ENCODE data around the gene DNAH8.
"Not testable (repeated sequence)": the region's sequence is repeated elsewhere in the genome, so short reads cannot be mapped to it uniquely, and the experiment has no call there.

The DNAH8 gene

DNA sequence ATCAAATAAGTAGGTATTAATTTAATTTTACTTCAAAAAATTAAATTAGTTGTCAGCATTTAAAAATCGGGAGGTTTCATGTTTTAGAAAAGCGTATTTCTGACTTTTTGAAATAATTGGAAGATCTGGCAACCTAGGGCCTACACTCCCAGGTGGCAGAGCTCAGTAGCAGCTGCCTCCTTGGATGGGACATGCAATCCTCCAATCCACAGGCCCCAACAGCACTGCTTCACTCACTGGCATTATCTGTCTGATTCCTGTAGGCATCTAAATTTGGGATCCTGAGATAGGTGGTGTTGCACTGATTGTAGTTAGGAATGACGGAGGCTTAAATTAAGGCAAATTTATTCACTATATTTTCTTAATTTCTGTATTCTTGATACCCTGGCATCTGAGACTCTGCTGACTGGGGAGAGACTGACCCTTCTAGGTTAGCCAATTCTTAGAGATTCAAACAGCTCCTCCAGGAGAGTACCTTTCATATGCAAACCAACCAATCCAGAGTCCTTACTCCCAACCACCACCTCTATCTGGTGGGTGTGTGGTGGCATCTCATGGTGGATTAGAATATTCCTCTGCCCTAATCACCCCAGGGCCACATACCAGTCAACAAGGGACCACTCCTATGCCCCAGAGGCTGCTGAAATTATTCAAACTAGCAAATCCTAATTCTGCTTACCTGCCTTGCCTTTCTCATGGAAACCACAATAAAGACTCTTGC is 186.9 kb downstream of the DNAH8 start:
- DNase-seq (ENCODE audit: low read depth in 1 of 2, low spot score in 1 of 2): no peak

DNA sequence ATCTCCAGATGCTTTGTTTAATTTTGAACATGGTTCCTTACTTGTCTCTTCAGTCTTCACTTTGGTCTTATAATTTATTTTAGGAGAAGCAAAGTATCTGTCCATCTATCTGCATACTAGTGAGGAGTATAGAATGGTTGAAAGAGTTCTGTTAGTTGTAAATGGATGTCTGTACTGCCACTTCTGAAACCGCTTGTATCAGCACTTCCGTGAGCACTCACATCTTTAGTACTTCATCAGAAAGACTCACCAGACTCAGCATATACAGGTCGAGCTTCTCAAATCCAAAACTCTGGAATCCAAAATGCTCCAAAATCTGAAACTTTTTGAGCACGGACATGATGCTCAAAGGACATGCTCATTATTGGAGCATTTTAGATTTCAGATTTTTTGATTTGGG is 191.5 kb downstream of the DNAH8 start:
- DNase-seq (ENCODE audit: low read depth in 1 of 2, low spot score in 1 of 2): no peak

DNA sequence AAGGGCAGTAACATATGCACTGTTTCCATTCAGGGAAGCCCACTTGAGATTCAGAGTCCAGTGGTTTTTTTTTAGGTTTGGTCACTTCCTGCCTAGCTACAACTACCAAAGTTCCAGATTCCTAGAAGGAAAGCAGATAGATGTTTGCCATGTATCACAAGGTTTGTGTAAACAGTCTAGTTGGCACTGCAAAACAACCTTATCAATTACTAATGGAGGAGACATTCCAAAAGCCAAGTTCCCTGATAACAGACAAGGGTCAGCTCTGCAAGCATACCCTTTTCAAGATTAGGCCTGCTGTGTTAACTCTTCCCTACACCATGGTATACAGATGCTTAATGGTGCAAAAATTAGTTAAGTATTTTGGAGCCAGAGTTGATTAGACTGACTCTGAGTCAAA is 192.2 kb downstream of the DNAH8 start:
- DNase-seq (ENCODE audit: low read depth in 1 of 2, low spot score in 1 of 2): no peak

DNA sequence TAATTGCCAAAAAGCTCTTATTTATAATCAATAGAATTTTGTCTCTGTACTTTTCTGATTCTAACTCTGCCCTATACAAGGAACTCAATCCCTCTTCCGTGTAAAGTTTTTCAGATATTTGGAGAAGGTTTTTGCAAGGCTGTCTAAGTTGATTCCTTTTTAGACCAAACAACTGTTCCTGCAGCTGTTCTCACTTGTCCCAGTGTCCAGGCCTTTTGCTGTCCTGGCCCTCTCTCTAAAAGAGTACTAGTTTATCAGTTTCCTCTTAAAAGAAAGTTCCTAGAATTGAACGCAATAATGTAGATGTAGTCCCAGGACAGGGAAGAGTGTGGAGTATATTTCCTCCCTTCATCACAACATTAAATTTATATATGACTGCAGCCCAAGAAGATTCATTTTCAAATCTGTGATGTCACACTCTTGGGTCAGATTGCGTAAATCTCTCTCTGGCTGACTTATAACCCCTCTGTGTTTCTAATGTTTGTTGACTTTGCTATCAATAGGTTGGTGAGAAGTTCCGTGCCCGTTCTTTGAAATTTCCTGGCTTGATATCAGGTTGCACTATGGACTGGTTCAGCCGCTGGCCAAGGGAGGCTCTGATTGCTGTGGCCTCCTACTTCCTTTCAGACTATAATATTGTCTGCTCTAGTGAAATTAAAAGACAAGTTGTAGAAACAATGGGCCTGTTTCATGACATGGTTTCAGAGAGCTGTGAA is 194.1 kb downstream of the DNAH8 start:
- DNase-seq (ENCODE audit: low read depth in 1 of 2, low spot score in 1 of 2): no peak

DNA sequence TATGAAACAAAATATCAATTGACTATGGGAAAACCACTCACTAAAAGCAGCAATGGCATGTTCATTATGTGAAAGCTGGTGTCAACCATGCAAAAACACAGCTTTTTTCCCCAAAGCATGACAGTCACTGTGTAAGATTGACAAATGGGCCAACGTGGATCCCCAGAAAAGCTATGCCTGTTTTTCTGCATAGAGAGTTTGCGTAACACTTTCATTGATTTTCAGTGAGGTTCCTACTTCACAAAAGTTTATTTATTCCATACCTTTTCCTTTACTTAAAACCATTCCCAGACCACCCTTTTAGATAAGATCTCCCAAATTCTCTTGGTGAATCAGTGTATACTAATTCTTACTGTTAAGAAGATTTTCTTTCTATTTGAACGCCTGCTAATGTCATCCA is 195.1 kb downstream of the DNAH8 start:
- no peak for DNase-seq (ENCODE audit: low read depth in 1 of 2, low spot score in 1 of 2)

DNA sequence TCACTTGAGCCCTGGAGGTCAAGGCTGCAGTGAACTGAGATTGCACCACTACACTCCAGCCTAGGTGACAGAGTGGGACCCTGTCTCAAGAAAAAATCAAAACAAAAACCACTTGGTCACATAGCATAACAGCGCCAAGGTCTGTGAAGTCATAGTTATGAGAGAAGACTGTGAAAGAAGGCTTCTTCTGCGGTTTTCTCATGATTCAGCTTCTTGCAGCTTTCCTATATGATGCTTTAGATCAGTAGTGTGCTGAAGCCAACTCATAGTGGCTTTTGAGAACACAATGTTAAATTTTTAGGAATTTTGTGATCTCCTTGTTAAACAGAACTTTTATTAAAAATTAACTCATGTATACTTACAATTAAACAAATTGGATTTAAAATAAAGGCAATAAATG is 197.3 kb downstream of the DNAH8 start:
- no peak for DNase-seq (ENCODE audit: low read depth in 1 of 2, low spot score in 1 of 2)

DNA sequence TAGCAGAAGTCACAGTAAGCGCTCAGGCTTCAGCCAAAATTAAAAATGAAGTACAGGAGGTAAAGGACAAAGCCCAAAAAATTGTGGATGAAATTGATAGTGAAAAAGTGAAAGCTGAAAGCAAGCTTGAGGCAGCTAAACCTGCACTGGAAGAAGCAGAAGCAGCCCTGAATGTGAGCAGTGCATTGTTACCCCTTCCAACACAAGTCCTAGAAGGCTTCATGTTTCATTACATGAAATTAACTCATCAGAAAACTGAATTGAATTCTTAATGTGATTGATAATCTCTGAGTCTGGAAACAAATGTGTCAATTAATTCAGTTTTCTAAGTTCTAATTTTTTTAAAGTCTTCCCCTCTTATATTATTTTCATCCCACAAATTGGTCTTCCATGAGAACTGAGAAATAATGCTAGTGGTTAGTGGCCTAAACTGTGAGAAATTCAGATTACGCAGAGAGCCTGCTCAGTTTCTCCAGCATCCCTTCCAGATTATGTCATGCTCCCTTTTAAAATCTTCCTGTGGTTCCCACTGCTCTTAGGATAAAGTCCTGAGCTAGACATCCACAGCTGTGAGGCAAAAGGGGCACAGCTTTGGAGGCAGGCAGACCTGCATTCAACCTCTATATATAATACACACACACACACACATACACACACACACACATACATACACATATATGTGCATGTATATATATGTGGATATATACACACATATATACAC is 200.3 kb downstream of the DNAH8 start:
- no peak for DNase-seq (ENCODE audit: low read depth in 1 of 2, low spot score in 1 of 2)

DNA sequence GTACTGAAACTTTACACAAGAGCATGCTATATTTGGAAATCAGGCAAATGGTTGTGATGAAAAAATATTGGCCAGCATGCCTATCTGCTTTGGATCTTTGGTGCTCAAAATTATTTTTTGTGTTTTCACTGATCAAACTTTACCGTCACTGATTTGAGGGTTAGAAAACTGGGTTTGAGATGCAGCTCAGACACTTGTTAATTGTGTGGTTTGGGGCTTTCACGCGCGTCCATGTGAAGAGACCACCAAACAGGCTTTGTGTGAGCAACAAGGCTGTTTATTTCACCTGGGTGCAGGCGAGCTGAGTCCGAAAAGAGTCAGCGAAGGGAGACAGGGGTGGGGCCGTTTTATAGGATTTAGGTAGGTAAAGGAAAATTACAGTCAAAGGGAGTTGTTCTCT is 206.4 kb downstream of the DNAH8 start:
- DNase-seq (ENCODE audit: low read depth in 1 of 2, low spot score in 1 of 2): not testable (repeated sequence)

DNA sequence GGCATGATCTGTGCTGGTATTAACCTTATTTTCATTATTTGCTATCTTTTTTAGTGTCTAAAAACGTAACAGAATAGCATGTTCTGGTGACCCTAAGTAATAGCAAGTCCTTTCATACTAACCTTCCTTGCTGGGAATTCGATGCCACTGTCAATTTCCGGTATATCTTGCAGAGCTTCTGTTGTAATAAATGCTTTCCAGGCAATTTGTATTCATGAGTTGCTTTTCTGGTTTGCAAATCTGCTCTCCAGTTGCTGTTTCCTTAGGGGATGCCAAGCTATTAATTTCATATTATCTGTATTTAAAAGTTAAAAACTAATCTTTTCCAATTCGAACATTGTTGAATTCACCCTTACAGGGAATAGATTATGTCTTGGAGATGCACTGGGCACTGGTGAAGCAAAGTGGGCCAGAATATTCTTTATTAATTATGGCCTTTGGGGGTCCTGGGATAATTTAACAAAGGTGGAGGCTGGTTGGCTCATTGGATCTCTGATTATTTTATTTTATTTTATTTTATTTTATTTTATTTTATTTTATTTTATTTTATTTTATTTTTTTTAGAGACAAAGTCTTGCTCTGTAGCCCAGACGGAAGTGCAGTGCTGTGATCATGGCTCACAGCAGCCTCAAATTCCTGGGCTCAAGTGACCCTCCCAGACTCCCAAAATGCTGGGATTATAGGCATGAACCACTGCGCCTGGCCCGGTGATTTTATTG is 209.8 kb downstream of the DNAH8 start:
- no peak for DNase-seq (ENCODE audit: low read depth in 1 of 2, low spot score in 1 of 2)

DNA sequence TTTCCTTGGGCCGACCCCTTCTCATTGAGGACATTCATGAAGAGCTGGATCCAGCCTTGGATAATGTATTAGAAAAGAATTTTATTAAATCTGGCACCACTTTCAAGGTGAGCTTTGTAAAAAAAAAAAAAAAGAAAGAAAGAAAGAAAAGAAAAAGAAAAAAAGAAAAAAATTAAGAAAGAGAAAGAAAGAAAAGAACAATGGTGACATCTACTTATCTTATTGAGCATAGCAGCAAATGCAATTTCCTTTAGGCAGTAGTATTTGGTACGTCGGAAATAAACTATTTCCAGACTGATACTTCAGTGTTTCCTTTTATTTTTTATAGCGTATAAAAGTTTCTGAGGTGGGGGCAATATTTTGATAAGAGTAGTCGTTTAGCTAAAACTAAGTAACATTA is 214.4 kb downstream of the DNAH8 start:
- no peak for DNase-seq (ENCODE audit: low read depth in 1 of 2, low spot score in 1 of 2)

DNA sequence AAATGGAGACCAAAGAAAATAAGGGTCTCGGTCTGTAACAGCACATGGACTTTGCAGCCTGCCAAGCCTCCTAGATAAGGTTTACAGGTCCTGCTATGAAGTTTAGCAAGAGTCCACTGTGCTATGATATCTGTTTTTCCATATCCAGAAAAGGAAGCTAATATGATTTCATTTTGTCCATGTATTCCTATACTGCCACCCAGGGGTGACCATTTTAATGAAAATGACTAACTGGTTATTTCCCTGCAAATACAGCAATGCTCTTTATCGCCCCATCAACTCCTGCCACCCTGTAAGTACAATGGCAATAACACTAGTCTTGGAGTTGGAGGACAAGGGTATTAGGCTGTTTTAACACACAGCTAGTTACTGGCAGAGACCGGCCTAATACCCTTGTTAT is 218.3 kb downstream of the DNAH8 start:
- no peak for DNase-seq (ENCODE audit: low read depth in 1 of 2, low spot score in 1 of 2)

DNA sequence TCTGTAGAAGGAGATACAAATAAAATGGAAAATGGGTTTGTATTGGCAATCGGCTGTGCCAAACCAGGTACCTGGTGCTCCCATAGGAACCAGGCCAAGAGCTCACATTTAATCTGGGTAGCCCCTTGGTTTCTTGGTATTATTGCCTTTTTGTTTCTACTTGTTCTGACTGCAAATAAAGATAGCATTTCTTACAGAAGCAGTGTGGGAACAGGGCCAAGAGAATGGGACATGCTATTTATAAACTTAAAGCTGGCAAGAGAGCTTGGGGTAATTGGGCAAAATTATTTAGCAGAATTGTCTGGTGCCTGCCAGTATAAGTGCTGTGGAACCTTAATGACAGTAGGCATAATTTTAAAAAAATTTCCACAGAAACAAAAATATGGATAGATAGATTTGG is 219.9 kb downstream of the DNAH8 start:
- no peak for DNase-seq (ENCODE audit: low read depth in 1 of 2, low spot score in 1 of 2)

DNA sequence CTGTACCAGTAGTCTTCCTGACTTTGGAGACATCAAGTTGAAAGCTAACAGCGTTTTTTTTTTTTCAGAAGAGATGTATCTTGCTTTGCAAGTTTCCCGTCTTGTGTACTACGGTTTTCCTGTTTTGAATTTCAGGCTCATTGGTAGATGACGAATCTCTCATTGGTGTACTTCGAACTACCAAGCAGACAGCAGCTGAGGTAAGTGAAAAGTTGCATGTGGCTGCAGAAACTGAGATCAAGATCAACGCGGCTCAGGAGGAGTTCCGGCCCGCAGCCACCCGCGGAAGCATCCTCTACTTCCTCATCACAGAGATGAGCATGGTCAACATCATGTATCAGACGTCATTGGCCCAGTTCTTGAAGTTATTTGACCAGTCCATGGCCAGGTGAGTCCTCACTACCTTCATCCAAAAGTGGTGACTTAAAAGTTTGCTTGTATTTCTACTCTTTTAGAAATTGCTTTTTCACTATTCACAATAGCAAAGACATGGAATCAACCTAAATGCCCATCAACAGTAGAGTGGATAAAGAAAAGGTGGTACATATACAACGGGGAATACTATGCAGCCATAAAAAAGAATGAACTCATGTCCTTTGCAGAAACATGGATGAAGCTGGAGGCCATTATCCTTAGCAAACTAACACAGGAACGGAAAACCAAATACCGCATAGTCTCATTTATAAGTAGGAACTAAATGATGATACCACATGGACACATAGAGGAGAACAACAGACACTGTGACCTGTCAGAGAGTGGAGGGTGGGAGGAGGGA is 222.9 kb downstream of the DNAH8 start:
- DNase-seq (ENCODE audit: low read depth in 1 of 2, low spot score in 1 of 2): no peak

DNA sequence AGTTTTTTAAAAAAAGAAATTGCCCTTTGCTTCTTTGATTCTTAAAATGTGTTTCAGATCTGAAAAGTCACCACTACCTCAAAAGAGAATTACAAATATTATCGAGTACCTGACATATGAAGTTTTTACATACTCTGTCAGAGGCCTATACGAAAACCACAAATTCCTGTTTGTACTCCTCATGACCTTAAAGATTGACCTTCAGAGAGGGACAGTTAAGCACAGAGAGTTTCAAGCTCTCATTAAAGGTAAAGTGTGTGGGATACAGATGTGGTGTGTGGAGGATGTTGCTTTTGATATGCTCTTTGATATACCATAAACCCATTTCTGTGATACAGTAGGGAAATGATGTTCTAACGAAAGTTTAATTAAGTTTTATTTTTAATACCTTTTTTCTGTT is 223.6 kb downstream of the DNAH8 start:
- DNase-seq (ENCODE audit: low read depth in 1 of 2, low spot score in 1 of 2): no peak

DNA sequence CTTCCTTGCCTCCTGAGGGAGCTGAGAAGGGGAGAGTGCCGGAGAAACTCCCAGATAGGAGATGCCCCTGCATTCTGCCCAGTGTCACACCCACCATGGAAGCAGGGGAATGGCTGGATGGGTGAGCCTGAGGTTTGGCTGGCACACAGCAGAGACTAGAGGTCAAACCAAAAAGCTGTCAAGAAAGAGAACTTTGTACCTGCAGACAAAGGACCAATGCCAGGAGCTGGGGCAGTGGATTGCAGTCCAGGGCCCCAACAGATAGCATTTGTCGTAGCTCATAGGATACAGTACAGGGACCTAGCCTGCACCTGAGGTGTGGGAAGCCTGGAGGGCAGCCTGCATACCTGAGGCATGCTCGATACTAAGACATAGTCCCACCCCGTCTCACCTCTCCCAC is 227.3 kb downstream of the DNAH8 start:
- DNase-seq (ENCODE audit: low read depth in 1 of 2, low spot score in 1 of 2): no peak

DNA sequence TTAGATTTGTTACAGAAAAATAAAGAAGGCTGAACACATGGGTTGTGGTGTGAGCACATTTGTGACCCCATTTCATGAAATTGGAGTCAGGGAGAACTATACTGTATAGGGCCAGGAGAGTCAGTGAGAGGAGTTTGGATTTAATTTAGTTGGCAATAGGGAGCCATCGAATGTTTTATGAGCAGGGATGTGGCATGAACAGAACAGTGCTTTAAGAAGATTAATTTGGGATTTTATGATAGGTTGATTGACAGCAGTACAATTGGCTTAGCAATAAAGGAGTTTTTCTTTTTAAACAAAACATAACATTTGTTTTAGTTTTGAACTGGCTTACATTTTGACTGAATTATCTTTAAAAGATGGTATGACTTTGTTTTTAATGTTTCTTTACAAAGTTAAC is 227.9 kb downstream of the DNAH8 start:
- DNase-seq (ENCODE audit: low read depth in 1 of 2, low spot score in 1 of 2): no peak

DNA sequence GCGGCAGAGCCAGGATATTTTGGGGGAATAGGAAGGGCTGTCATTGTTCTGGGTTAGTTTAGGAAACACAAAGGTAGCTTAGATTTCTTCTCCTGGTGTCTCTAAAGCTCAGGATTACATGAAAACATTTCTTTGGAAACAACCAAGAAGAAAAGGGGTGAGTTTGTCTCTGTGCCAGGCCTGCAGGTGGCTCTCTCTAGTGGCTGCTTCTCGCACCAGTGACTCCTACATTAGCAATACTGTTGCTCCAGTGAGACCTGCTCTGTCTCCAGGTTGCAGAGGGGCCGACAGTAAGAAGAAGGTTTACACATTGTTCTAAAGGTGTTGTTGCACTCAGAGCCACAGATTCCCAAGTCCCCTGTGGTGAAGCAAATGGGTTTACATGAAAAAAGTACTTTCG is 228.9 kb downstream of the DNAH8 start:
- DNase-seq (ENCODE audit: low read depth in 1 of 2, low spot score in 1 of 2): no peak

DNA sequence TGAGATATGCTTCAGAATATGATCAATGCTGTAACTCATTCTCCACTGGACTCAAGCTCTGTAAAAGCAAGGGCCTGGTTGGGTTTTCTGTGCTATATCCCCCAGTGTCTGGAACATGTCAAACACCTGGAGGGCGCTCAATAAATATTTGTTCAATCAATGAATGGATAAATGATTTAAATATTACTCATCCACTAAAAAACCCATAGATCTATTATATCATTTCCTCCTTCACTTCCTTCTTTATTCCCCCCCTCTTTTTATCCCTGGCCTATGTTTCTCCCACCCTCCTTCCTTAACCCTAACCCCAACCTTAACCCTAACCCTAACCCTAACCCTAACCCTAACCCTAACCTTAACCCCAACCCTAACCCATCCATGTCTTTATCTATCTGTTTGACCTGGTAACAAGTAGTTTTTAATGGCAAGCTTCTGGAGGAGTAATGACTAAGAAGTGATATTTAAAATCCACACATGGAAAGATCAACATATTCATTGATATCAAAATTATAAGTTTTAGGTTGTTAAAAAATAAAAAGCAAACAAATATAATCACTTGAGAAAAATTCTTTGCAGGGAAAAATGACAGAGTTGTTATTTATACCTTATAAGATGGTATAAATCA is 229.7 kb downstream of the DNAH8 start:
- DNase-seq (ENCODE audit: low read depth in 1 of 2, low spot score in 1 of 2): no peak

DNA sequence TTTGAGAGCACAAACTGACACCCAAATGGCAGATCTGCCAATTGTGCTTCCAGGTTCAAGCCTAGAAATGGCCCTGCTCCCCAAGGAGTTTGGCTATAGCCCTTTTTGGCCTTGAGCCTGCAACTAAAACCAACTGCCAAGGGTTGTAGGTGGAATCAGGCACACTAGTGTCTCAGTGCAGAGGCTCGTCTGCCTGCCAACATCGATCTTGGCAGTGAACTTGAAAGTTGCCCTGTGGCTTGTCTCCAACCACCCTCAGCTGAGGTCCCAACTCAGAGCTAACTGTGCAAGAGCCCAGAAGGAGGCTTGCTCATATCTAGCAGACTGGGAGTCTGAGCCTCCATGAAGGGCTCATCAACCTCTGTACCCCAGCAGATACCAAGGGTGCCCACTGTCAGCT is 240.8 kb downstream of the DNAH8 start:
- DNase-seq (ENCODE audit: low read depth in 1 of 2, low spot score in 1 of 2): no peak

DNA sequence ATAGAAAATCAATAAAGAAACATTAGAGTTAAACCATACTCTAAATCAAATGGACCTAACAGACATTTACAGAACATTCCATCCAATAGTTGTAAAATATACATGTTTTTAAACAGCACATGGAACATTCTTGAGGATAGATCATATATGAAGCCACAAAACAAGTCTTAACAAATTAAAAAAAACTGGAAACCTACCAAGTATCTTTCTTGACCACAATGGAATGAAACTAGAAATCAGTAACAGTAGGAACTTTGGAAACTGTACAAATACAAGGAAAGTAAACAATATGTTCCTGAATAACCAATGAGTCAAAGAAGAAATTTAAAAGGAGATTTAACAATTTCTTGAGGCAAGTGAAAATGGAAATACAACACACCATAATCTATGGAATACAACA is 242.3 kb downstream of the DNAH8 start:
- no peak for DNase-seq (ENCODE audit: low read depth in 1 of 2, low spot score in 1 of 2)

DNA sequence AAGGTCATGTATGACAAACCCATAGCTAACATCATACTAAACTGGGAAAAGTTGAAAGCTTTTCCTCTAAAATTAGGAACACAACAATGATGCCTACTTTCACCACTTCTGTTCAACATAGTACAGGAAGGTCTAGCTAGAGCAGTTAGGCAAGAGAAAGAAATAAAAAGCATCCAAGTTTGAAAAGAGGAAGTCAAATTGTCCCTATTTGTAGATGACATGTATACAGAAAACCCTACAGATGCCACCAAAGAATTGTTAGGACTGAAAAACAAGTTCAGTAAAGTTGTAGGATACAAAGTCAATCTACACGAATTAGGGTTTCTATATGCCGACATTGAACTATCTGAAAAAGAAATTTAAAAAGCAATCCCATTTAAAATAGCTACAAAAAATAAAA is 244.0 kb downstream of the DNAH8 start:
- no peak for DNase-seq (ENCODE audit: low read depth in 1 of 2, low spot score in 1 of 2)
